CD4-positive, alpha-beta T cell (primary cell): Measurements from ENCODE around the gene CD207. TPM values are rescaled to one million over a fixed set of nuclear protein-coding genes. Genes with fewer than 3 reads are reported as not detected.
"Not testable (repeated sequence)": the region's sequence is repeated elsewhere in the genome, so short reads cannot be mapped to it uniquely, and the experiment has no call there.

Source experiments
- ATAC-seq: fragments of 200-7000 bp; cut with Tn5 transposase; one replicate; pipeline ENCODE4 v1.10.0; 2022; ENCODE audit warnings: mild to moderate bottlenecking; ENCODE audit not compliant: poor library complexity
- CTCF ChIA-PET: fragments of 350-600 bp; sonication (Branson Sonifier 250); formaldehyde crosslinking; loops from one replicate; lab custom pipeline; 2021; ENCODE audit warnings: antibody characterized with exemption, inconsistent platforms; lab: Charles Lee
- POLR2A ChIA-PET: fragments of 350-600 bp; sonication (Branson Sonifier 250); formaldehyde crosslinking; loops from one replicate; lab custom pipeline; 2021; ENCODE audit warnings: antibody characterized with exemption, inconsistent platforms; lab: Charles Lee
- DNase-seq, 14 experiments: peaks; one replicate each; pipeline ENCODE4 v3.0.0-alpha.2; 2013 to 2020; ENCODE audit warnings: mixed read lengths in 2 of 14
- H3K27ac ChIP-seq, 2 donors: one replicate each; pipeline versions ENCODE4 v1.5.1 to v1.7.0; 2013; ENCODE audit warnings: low read length in 2 of 2, low read depth in 1 of 2, mild to moderate bottlenecking in 1 of 2
- H3K27me3 ChIP-seq, 2 experiments: 1 replicate in 1 of 2; 2 replicates in 1 of 2; pipeline versions ENCODE4 v1.6.1 to v1.7.0; 2013; ENCODE audit warnings: low read length in 2 of 2, control low read depth in 1 of 2, mild to moderate bottlenecking in 1 of 2, moderate library complexity in 1 of 2; ENCODE audit not compliant: insufficient read depth in 2 of 2, control insufficient read depth in 1 of 2
- H3K36me3 ChIP-seq: one replicate; pipeline ENCODE4 v1.6.1; 2013; ENCODE audit warnings: low read length, control low read depth; ENCODE audit not compliant: insufficient read depth
- H3K4me1 ChIP-seq: one replicate; pipeline ENCODE4 v1.6.1; 2013; ENCODE audit warnings: low read length, control low read depth; ENCODE audit not compliant: insufficient read depth
- H3K4me3 ChIP-seq: one replicate; pipeline ENCODE4 v1.5.1; 2013; ENCODE audit warnings: mild to moderate bottlenecking, low read length, moderate library complexity
- H3K9me3 ChIP-seq, 2 experiments: 1 replicate in 1 of 2; 2 replicates in 1 of 2; pipeline versions ENCODE4 v1.6.1 to v1.7.0; 2013; ENCODE audit warnings: low read length in 2 of 2, mild to moderate bottlenecking in 2 of 2, control low read depth in 1 of 2, moderate library complexity in 1 of 2; ENCODE audit not compliant: control insufficient read depth in 1 of 2, insufficient read depth in 1 of 2
- H3K27ac Mint-ChIP-seq: one replicate; pipeline ENCODE4 v1.8.0; 2020; ENCODE audit warnings: mixed read lengths
- H3K27me3 Mint-ChIP-seq: one replicate; pipeline ENCODE4 v1.8.0; 2021; ENCODE audit warnings: mixed read lengths
- H3K36me3 Mint-ChIP-seq: one replicate; pipeline ENCODE4 v1.8.0; 2021; ENCODE audit warnings: low read depth, mixed read lengths
- H3K4me1 Mint-ChIP-seq: one replicate; pipeline ENCODE4 v1.8.0; 2021; ENCODE audit warnings: low read depth, mixed read lengths
- H3K4me3 Mint-ChIP-seq: one replicate; pipeline ENCODE4 v1.8.0; 2020; ENCODE audit warnings: mild to moderate bottlenecking, mixed read lengths
- H3K9me3 Mint-ChIP-seq: one replicate; pipeline ENCODE4 v1.8.0; 2020; ENCODE audit warnings: mixed read lengths
- intact Hi-C, 2 experiments: fragments of 100-400 bp; cut with DNase I in 1 of 2; cut with micrococcal nuclease in 1 of 2; formaldehyde crosslinking; loops; one replicate each; pipeline versions ENCODE4 v1.15.1 to v1.9.0; 2023 to 2025; cut with DNase I, micrococcal nuclease
- total RNA-seq, 174 experiments: library from RNA in 2 of 174; stranded (reverse) in 2 of 174; gene quantifications; one replicate each; pipeline ENCODE4 v1.2.3 and lab custom pipeline; 2021 to 2026
- TF ChIP-seq, protein P1 (sequence below): fragments of 200-600 bp; IDR thresholded peaks from one replicate; pipeline ENCODE4 v1.8.0; 2022; ENCODE audit warnings: antibody characterized with exemption, mild to moderate bottlenecking

Gene CD207
- total RNA-seq, 2 experiments from 2014 or later: 0.25 TPM; not detected in 1

DNA sequence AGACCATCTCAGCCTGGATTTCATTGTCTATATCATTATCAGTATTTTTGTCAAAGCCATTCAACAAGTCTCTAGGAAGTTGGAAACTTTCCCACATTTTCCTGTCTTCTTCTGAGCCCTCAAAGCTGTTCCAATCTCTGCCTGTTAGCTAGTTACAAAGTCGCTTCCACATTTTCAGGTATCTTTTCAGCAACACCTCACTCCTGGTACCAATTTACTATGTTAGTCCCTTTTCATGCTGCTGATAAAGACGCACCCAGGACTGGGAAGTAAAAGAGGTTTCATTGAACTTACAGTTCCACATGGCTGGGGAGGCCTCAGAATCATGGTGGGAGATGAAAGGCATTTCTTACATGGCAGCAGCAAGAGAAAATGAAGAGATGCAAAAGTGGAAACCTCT is 35.9 kb downstream of the CD207 start:
- DNase-seq (no peak), ATAC-seq (no peak)
- Mint-ChIP-seq H3K9me3 (no peaks in the 10 kb centered on the region), H3K27ac (no peak overlapping the region), H3K4me3 (no peak overlapping the region), H3K4me1 (no peaks in the 10 kb centered on the region), H3K36me3 (no peaks in the 10 kb centered on the region), H3K27me3 (peaks cover 40% of the 10 kb centered on the region)
- intact Hi-C loops: no loop called here
- peaks cover 4 to 5% of the 10 kb centered on the region in 2 experiments for H3K27me3 ChIP-seq
- no peak overlapping the region for H3K4me3 ChIP-seq
- no peaks in the 10 kb centered on the region for H3K4me1 ChIP-seq
- H3K9me3 ChIP-seq: peaks cover 0 to 7% of the 10 kb centered on the region in 2 experiments
- TF ChIP-seq, protein P1, sequence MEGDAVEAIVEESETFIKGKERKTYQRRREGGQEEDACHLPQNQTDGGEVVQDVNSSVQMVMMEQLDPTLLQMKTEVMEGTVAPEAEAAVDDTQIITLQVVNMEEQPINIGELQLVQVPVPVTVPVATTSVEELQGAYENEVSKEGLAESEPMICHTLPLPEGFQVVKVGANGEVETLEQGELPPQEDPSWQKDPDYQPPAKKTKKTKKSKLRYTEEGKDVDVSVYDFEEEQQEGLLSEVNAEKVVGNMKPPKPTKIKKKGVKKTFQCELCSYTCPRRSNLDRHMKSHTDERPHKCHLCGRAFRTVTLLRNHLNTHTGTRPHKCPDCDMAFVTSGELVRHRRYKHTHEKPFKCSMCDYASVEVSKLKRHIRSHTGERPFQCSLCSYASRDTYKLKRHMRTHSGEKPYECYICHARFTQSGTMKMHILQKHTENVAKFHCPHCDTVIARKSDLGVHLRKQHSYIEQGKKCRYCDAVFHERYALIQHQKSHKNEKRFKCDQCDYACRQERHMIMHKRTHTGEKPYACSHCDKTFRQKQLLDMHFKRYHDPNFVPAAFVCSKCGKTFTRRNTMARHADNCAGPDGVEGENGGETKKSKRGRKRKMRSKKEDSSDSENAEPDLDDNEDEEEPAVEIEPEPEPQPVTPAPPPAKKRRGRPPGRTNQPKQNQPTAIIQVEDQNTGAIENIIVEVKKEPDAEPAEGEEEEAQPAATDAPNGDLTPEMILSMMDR: no peak
- no peaks in the 10 kb centered on the region for H3K36me3 ChIP-seq
- ChIA-PET POLR2A (no interaction called here), CTCF (no interaction called here)
- no peak overlapping the region for H3K27ac ChIP-seq

DNA sequence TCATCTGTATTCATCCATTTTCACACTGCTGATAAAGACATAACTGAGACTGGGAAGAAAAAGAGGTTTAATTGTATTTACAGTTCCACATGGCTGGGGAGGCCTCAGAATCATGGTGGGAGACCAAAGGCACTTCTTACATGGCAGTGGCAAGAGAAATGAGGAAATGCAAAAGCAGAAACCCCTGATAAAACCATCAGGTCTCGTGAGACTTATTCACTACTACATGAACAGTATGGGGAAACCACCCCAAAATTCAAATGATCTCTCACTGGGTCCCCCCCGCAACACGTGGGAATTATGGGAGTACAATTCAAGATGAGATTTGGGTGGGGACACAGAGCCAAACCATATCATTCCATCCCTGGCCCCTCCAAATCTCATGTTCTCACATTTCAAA is 37.6 kb downstream of the CD207 start:
- H3K4me3 Mint-ChIP-seq, H3K4me1 Mint-ChIP-seq, H3K4me1 ChIP-seq, ATAC-seq, H3K9me3 Mint-ChIP-seq, H3K4me3 ChIP-seq, POLR2A ChIA-PET, intact Hi-C loops, H3K27me3 ChIP-seq, CTCF ChIA-PET, H3K27ac Mint-ChIP-seq, H3K36me3 Mint-ChIP-seq, H3K36me3 ChIP-seq, H3K27ac ChIP-seq, H3K9me3 ChIP-seq: not testable (repeated sequence)
- H3K27me3 Mint-ChIP-seq: peaks cover 51% of the 10 kb centered on the region
- peak in 2 of 14 experiments; percentile 11 to 27 for DNase-seq

DNA sequence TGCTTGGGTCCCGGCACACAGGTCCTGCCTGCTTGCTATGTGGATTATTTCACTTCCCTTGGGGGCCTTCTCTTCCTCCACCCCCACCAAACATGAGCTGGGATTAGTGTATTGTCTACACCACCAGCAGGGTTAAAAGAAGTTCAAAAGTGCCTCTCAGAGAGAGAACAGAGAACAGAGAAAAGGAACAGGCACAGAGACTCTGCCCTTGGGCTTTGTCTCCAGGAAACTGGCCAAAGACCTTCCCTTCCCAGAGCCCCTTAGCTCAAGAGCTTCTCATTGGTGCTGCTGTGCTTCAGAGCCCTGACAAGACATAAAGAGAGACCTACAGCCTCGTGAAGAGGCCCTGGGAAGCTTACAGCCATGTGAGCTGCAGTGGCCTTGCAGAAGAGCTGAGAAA is 38.1 kb downstream of the CD207 start:
- Histone ChIP-seq H3K4me3 (no peak overlapping the region), H3K27ac (no peak overlapping the region), H3K36me3 (no peaks in the 10 kb centered on the region), H3K9me3 (peaks cover 0 to 3% of the 10 kb centered on the region in 2 experiments), H3K27me3 (peaks cover 7 to 8% of the 10 kb centered on the region in 2 experiments), H3K4me1 (no peaks in the 10 kb centered on the region)
- CTCF ChIA-PET: no interaction called here
- no peaks in the 10 kb centered on the region for H3K4me1 Mint-ChIP-seq
- no peak overlapping the region for H3K27ac Mint-ChIP-seq
- no peak for DNase-seq
- no peaks in the 10 kb centered on the region for H3K36me3 Mint-ChIP-seq
- H3K27me3 Mint-ChIP-seq: peaks cover 55% of the 10 kb centered on the region
- no peak overlapping the region for H3K4me3 Mint-ChIP-seq
- POLR2A ChIA-PET: no interaction called here
- ATAC-seq: no peak
- no peaks in the 10 kb centered on the region for H3K9me3 Mint-ChIP-seq
- intact Hi-C loops: no loop called here
- TF ChIP-seq, protein P1: no peak

DNA sequence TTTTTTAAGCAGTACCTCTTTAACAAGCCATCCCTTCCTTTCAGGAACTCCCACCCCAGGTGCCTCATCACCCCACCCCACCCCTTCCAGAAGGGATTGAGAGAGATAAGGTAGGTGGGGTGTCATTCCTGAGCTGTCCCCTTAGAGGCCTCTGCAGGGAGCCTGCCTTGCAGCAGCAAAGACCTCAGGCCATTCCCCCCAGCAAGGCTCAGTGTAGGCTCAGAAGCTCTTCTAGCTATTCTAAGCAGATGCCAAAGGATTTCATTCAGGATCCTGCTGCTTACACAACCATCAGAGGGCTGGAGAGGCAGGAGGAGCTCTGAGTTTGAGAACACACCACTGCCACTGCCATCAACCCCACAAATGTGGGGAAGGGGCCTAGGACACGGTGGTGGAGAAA is 39.4 kb downstream of the CD207 start:
- no peak for ATAC-seq
- CTCF ChIA-PET: no interaction called here

More for the DNA sequence above, 39.4 kb downstream of the CD207 start:
- no peaks in the 10 kb centered on the region for H3K4me1 Mint-ChIP-seq
- no peak overlapping the region for H3K4me3 Mint-ChIP-seq
- POLR2A ChIA-PET: no interaction called here
- peaks cover 61% of the 10 kb centered on the region for H3K27me3 Mint-ChIP-seq
- Histone ChIP-seq H3K4me1 (no peaks in the 10 kb centered on the region), H3K27me3 (peaks cover 7 to 10% of the 10 kb centered on the region in 2 experiments), H3K4me3 (no peak overlapping the region), H3K9me3 (peaks cover 0 to 3% of the 10 kb centered on the region in 2 experiments), H3K27ac (no peak overlapping the region), H3K36me3 (no peaks in the 10 kb centered on the region)
- H3K36me3 Mint-ChIP-seq: no peaks in the 10 kb centered on the region
- intact Hi-C loops: no loop called here
- DNase-seq: no peak
- H3K27ac Mint-ChIP-seq: no peak overlapping the region
- TF ChIP-seq, protein P1: no peak
- no peaks in the 10 kb centered on the region for H3K9me3 Mint-ChIP-seq
